NCI-H1092 (cell line): ENCODE data around the gene IKZF2.
"Not testable (repeated sequence)": the region's sequence is repeated elsewhere in the genome, so short reads cannot be mapped to it uniquely, and the experiment has no call there.

Experiments used
- DNase-seq: peaks from one replicate; lab custom pipeline; 2025; lab: John Stamatoyannopoulos, UW

IKZF2 gene

GRCh38 chr2:213036836-213037235, 114.6 kb downstream of the IKZF2 start:
- no peak for DNase-seq

GRCh38 chr2:213034585-213034984, 116.8 kb downstream of the IKZF2 start:
- no peak for DNase-seq

- DNase-seq: no peak
These were observed 118.8 kb downstream of the IKZF2 start for GRCh38 chr2:213032607-213033006.

- DNase-seq: no peak
These were observed 128.4 kb downstream of the IKZF2 start for GRCh38 chr2:213022987-213023386.

- no peak for DNase-seq
These were observed 129.2 kb downstream of the IKZF2 start for GRCh38 chr2:213021971-213022899.

- not testable (repeated sequence) for DNase-seq
These were observed 130.5 kb downstream of the IKZF2 start for GRCh38 chr2:213020913-213021312.

GRCh38 chr2:213020268-213020667, 131.1 kb downstream of the IKZF2 start:
- no peak for DNase-seq

GRCh38 chr2:213019368-213019767, 132.0 kb downstream of the IKZF2 start:
- no peak for DNase-seq

- DNase-seq: no peak
These were observed 133.0 kb downstream of the IKZF2 start for GRCh38 chr2:213018340-213018901.

- DNase-seq: no peak
These were observed 134.0 kb downstream of the IKZF2 start for GRCh38 chr2:213017404-213017803.

GRCh38 chr2:213016984-213017351, 134.4 kb downstream of the IKZF2 start:
- no peak for DNase-seq

- no peak for DNase-seq
These were observed 135.0 kb downstream of the IKZF2 start for GRCh38 chr2:213016166-213016983.

- no peak for DNase-seq
These were observed 135.8 kb downstream of the IKZF2 start for GRCh38 chr2:213015387-213016165.

GRCh38 chr2:213013979-213014378, 137.4 kb downstream of the IKZF2 start:
- no peak for DNase-seq

- DNase-seq: no peak
These were observed 139.9 kb downstream of the IKZF2 start for GRCh38 chr2:213011505-213011904.

GRCh38 chr2:213010106-213010779, 141.2 kb downstream of the IKZF2 start:
- DNase-seq: no peak

- DNase-seq: no peak
These were observed 144.0 kb downstream of the IKZF2 start for GRCh38 chr2:213007290-213007838.

- no peak for DNase-seq
These were observed 147.1 kb downstream of the IKZF2 start for GRCh38 chr2:213004197-213004821.

- DNase-seq: no peak
These were observed 149.0 kb downstream of the IKZF2 start for GRCh38 chr2:213002383-213002782.

GRCh38 chr2:213001297-213001910, 150.0 kb downstream of the IKZF2 start:
- no peak for DNase-seq
